Skeletal muscle tissue (tissue), 4 donors: ENCODE results near the gene IPO7. TPM values are rescaled to one million over a fixed set of nuclear protein-coding genes. Genes with fewer than 3 reads are reported as not detected.
"Not testable (repeated sequence)": the region's sequence is repeated elsewhere in the genome, so short reads cannot be mapped to it uniquely, and the experiment has no call there.

Experiments used
- H3K27ac ChIP-seq: one replicate; pipeline ENCODE4 v1.7.0; 2013; ENCODE audit warnings: mild to moderate bottlenecking, low read depth, low read length, inconsistent platforms
- H3K27me3 ChIP-seq, 3 donors: one replicate each; pipeline ENCODE4 v1.7.0; 2013; ENCODE audit warnings: low read length in 3 of 3; ENCODE audit not compliant: control insufficient read depth in 3 of 3, insufficient read depth in 3 of 3
- H3K36me3 ChIP-seq, 3 donors: one replicate each; pipeline ENCODE4 v1.7.0; 2013; ENCODE audit warnings: low read length in 3 of 3; ENCODE audit not compliant: control insufficient read depth in 3 of 3, insufficient read depth in 3 of 3
- H3K4me1 ChIP-seq, 3 donors: one replicate each; pipeline ENCODE4 v1.7.0; 2013; ENCODE audit warnings: low read length in 3 of 3, mild to moderate bottlenecking in 3 of 3; ENCODE audit not compliant: control insufficient read depth in 3 of 3, insufficient read depth in 3 of 3
- H3K4me3 ChIP-seq, 3 donors: one replicate each; pipeline ENCODE4 v1.7.0; 2013; ENCODE audit warnings: low read length in 3 of 3
- H3K9ac ChIP-seq, 3 donors: one replicate each; pipeline ENCODE4 v1.7.0; 2013; ENCODE audit warnings: low read length in 3 of 3, mild to moderate bottlenecking in 3 of 3, moderate library complexity in 2 of 3, low read depth in 1 of 3
- H3K9me3 ChIP-seq, 3 donors: one replicate each; pipeline ENCODE4 v1.7.0; 2013; ENCODE audit warnings: low read length in 3 of 3; ENCODE audit not compliant: control insufficient read depth in 3 of 3
- total RNA-seq: library from RNA; depleted of rRNA; stranded (reverse); fragments of >200 nt; gene quantifications from one replicate; pipeline ENCODE4 v1.2.3, GENCODE V29; 2014
- donor health status: Osteomylitis.

IPO7 gene
- total RNA-seq, 1 donor from 2014 or later = 107 TPM

- H3K9ac ChIP-seq = no peak overlapping the region
- no peak overlapping the region for H3K27ac ChIP-seq
- H3K4me1 ChIP-seq = peaks cover 0 to 10% (median 8%) of the 10 kb centered on the region in 3 donors
- H3K27me3 ChIP-seq = no peaks in the 10 kb centered on the region
- no peaks in the 10 kb centered on the region for H3K9me3 ChIP-seq
- H3K36me3 ChIP-seq = no peaks in the 10 kb centered on the region
- H3K4me3 ChIP-seq = no peak overlapping the region
Observed at GRCh38 chr11:9397746-9398680, 13.6 kb downstream of the IPO7 start.

- H3K27me3 ChIP-seq = no peaks in the 10 kb centered on the region
- H3K4me1 ChIP-seq = peaks cover 0 to 10% (median 8%) of the 10 kb centered on the region in 3 donors
- no peak overlapping the region for H3K27ac ChIP-seq
- H3K4me3 ChIP-seq = no peak overlapping the region
- no peaks in the 10 kb centered on the region for H3K9me3 ChIP-seq
- no peak overlapping the region for H3K9ac ChIP-seq
- peaks cover 0 to 2% (median 0%) of the 10 kb centered on the region in 3 donors for H3K36me3 ChIP-seq
Observed at GRCh38 chr11:9399466-9399865, 15.0 kb downstream of the IPO7 start.

- H3K27ac ChIP-seq, H3K4me1 ChIP-seq, H3K9ac ChIP-seq, H3K36me3 ChIP-seq, H3K4me3 ChIP-seq, H3K27me3 ChIP-seq, H3K9me3 ChIP-seq: not testable (repeated sequence)
Observed at GRCh38 chr11:9401884-9402283, 17.4 kb downstream of the IPO7 start.

- Histone ChIP-seq H3K36me3 (peaks cover 20 to 61% (median 56%) of the 10 kb centered on the region in 3 donors), H3K9me3 (no peaks in the 10 kb centered on the region), H3K9ac (no peak overlapping the region)
Observed at GRCh38 chr11:9428706-9429105, 44.3 kb downstream of the IPO7 start.

DNA sequence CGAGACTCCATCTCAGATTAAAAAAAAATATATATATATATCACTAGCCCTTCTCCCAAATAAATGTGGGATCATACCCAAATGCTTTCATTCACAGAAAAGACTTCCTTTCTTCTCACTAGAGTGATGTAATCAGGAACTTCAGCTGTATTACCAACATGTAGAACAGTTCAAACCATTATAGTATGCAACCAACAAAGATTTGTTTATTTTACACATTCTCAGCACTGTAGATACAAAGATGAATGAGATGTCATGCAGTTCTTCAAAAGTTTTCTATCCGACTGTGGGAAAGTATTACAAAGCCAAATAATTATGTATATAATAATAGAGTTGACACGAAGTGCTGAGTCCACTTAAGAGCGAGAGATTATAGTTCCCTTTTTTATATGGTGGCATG, 54.2 kb downstream of the IPO7 start:
- H3K27me3 ChIP-seq = no peaks in the 10 kb centered on the region
- H3K4me1 ChIP-seq = no peaks in the 10 kb centered on the region
- peaks cover 29 to 75% (median 68%) of the 10 kb centered on the region in 3 donors for H3K36me3 ChIP-seq
- H3K27ac ChIP-seq = no peak overlapping the region
- H3K9me3 ChIP-seq = no peaks in the 10 kb centered on the region
- H3K4me3 ChIP-seq = no peak overlapping the region
- no peak overlapping the region for H3K9ac ChIP-seq

More at GRCh38 chr11:9428706-9429105, 44.3 kb downstream of the IPO7 start:
- no peak overlapping the region for H3K27ac ChIP-seq
- no peaks in the 10 kb centered on the region for H3K27me3 ChIP-seq
- H3K4me3 ChIP-seq = no peak overlapping the region
- no peaks in the 10 kb centered on the region for H3K4me1 ChIP-seq

DNA sequence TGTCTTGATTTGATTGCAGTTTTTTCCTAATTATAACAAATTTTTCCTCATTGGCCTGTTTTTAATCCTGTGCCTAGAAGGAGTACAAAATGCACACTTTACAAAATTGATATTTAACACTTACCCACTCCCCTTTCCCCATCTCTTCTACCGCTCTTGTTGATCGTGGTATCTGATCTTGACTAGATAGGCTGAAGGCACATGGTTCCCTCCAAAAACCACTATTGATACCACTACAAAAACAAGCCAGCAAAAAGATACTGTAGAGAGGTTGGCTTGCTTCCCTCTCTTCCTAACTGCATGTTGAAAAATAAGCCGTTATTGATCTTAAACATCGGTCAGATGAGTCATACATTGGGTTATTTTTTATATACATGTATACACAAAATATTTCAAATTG, 61.8 kb downstream of the IPO7 start:
- no peak overlapping the region for H3K4me3 ChIP-seq
- H3K9me3 ChIP-seq = no peaks in the 10 kb centered on the region
- H3K9ac ChIP-seq = no peak overlapping the region
- H3K27ac ChIP-seq = no peak overlapping the region
- peaks cover 4 to 23% (median 22%) of the 10 kb centered on the region in 3 donors for H3K36me3 ChIP-seq
- no peaks in the 10 kb centered on the region for H3K4me1 ChIP-seq
- no peaks in the 10 kb centered on the region for H3K27me3 ChIP-seq

DNA sequence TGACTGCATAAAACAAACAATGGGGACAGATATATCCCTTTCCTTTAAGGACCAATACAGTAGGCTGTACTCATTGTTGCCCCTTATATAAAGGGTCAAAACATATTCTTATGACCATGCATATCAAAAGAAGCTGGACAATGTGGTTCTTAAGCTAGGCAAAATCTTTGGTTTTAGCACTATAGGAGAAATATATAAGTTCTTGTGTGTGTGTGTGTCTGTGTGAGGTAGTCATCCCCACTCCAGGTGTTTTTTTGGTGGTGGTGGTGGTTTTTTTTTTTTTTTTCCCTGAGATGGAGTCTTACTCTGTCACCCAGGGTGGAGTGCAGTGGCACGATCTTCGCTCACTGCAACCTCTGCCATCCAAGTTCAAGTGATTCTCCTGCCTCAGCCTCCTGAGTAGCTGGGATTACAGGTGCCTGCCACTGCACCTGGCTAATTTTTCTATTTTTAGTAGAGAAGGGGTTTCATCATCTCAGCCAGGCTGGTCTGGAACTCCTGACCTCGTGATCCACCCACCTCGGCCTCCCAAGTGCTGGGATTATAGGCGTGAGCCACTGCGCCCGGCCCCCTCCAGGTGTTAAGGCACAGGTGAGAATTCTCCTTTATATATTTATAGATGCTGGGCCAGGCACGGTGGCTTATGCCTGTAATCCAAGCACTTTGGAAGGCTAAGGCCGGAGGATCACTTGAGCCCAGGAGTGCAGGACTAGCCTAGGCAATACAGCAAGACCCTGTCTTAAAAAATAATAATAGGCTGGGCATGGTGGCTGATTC, 64.3 kb downstream of the IPO7 start:
- no peaks in the 10 kb centered on the region for H3K27me3 ChIP-seq
- no peak overlapping the region for H3K9ac ChIP-seq
- peaks cover 2 to 9% (median 3%) of the 10 kb centered on the region in 3 donors for H3K36me3 ChIP-seq
- H3K27ac ChIP-seq = no peak overlapping the region
- H3K4me1 ChIP-seq = no peaks in the 10 kb centered on the region
- H3K9me3 ChIP-seq = no peaks in the 10 kb centered on the region
- no peak overlapping the region for H3K4me3 ChIP-seq

GRCh38 chr11:9452023-9452422, 67.6 kb downstream of the IPO7 start:
- not testable (repeated sequence) for H3K27ac ChIP-seq, H3K36me3 ChIP-seq, H3K4me1 ChIP-seq, H3K4me3 ChIP-seq, H3K27me3 ChIP-seq, H3K9me3 ChIP-seq, H3K9ac ChIP-seq

GRCh38 chr11:9455722-9456121, 71.3 kb downstream of the IPO7 start:
- H3K9ac ChIP-seq = no peak overlapping the region

More at GRCh38 chr11:9455722-9456121, 71.3 kb downstream of the IPO7 start:
- peaks cover 0 to 4% (median 0%) of the 10 kb centered on the region in 3 donors for H3K36me3 ChIP-seq
- no peaks in the 10 kb centered on the region for H3K27me3 ChIP-seq
- no peak overlapping the region for H3K4me3 ChIP-seq
- peaks cover 0 to 12% (median 0%) of the 10 kb centered on the region in 3 donors for H3K4me1 ChIP-seq
- H3K9me3 ChIP-seq = no peaks in the 10 kb centered on the region
- no peak overlapping the region for H3K27ac ChIP-seq
